Brain microvascular endothelial cell (primary cell): Measurements from ENCODE around the gene RNF166.

Experiments used
- DNase-seq: peaks from one replicate; pipeline ENCODE4 v3.0.0-alpha.2; 2020
- H3K27ac ChIP-seq: fragments of 250-450 bp; sonication (Bioruptor Pico); 2 replicates; pipeline ENCODE4 v1.5.1; 2020; ENCODE audit warnings: mild to moderate bottlenecking, moderate library complexity
- H3K27me3 ChIP-seq: fragments of 250-450 bp; sonication (Bioruptor Pico); replicated peaks from 2 replicates; pipeline ENCODE4 v1.5.1; 2020; ENCODE audit warnings: mild to moderate bottlenecking
- H3K36me3 ChIP-seq: fragments of 250-450 bp; sonication (Bioruptor Pico); replicated peaks from 2 replicates; pipeline ENCODE4 v1.5.1; 2020; ENCODE audit warnings: mild to moderate bottlenecking
- H3K4me3 ChIP-seq: 2 replicates; pipeline ENCODE4 v1.5.1; 2011; ENCODE audit warnings: low read depth, mild to moderate bottlenecking, control low read depth, low read length, moderate library complexity
- CTCF ChIP-seq: IDR thresholded peaks from 2 replicates; pipeline ENCODE4 v1.5.1; 2011; ENCODE audit warnings: low read depth, mild to moderate bottlenecking, moderate library complexity, low read length, control low read depth, inconsistent platforms; ENCODE audit errors: missing control alignments
- in situ Hi-C: cut with HindIII; loops from 2 replicates; pipeline ENCODE4 v1.10.0; 2017; ENCODE audit warnings: low sequenced_read_pairs, low pct_ligation_motif_present

Gene RNF166

GRCh38 chr16:88726981-88727380, 20.8 kb upstream of the RNF166 start:
- in situ Hi-C loops, result no loop called here
- Histone ChIP-seq H3K36me3 (peaks cover 70% of the 10 kb centered on the region), H3K27ac (no peak overlapping the region), H3K27me3 (no peaks in the 10 kb centered on the region), H3K4me3 (no peak overlapping the region)
- TF ChIP-seq CTCF, result no peak
- no peak for DNase-seq

- Histone ChIP-seq H3K27me3 (no peaks in the 10 kb centered on the region), H3K4me3 (no peak overlapping the region), H3K27ac (no peak overlapping the region), H3K36me3 (peaks cover 75% of the 10 kb centered on the region)
- no peak for DNase-seq
- no peak for TF ChIP-seq CTCF
- in situ Hi-C loops, result no loop called here
These were observed 20.2 kb upstream of the RNF166 start for GRCh38 chr16:88726408-88726749.

- in situ Hi-C loops, result no loop called here
- no peak overlapping the region for H3K27ac ChIP-seq
- no peak overlapping the region for H3K4me3 ChIP-seq
- peaks cover 77% of the 10 kb centered on the region for H3K36me3 ChIP-seq
- TF ChIP-seq CTCF, result no peak
- no peaks in the 10 kb centered on the region for H3K27me3 ChIP-seq
- DNase-seq, result no peak
These were observed 19.6 kb upstream of the RNF166 start for GRCh38 chr16:88725609-88726407.

- in situ Hi-C loops, result no loop called here
- no peak for TF ChIP-seq CTCF
- peaks cover 77% of the 10 kb centered on the region for H3K36me3 ChIP-seq
- H3K27ac ChIP-seq, result no peak overlapping the region
- H3K27me3 ChIP-seq, result no peaks in the 10 kb centered on the region
- DNase-seq, result no peak
- H3K4me3 ChIP-seq, result no peak overlapping the region
These were observed 18.8 kb upstream of the RNF166 start for GRCh38 chr16:88724855-88725555.

GRCh38 chr16:88723911-88724310, 17.7 kb upstream of the RNF166 start:
- H3K27ac ChIP-seq, result no peak overlapping the region
- no peak for TF ChIP-seq CTCF
- no peaks in the 10 kb centered on the region for H3K27me3 ChIP-seq
- H3K36me3 ChIP-seq, result peaks cover 86% of the 10 kb centered on the region
- no peak overlapping the region for H3K4me3 ChIP-seq
- DNase-seq, result no peak
- in situ Hi-C loops, result no loop called here
